Esophagus mucosa (tissue), 1 donor: Measurements from ENCODE around the gene RNASE2. TPM values are rescaled to one million over a fixed set of nuclear protein-coding genes. Genes with fewer than 3 reads are reported as not detected.
"Not testable (repeated sequence)": the region's sequence is repeated elsewhere in the genome, so short reads cannot be mapped to it uniquely, and the experiment has no call there.

Source experiments
- ATAC-seq: fragments of 200-7000 bp; cut with Tn5 transposase; one replicate; pipeline ENCODE4 v1.9.1; 2020
- total RNA-seq: library from RNA; stranded (reverse); gene quantifications from one replicate; pipeline ENCODE4 v1.2.4, GENCODE V29; 2023
- donor health status: DM: yes; HTN: yes; CAD: no.

The RNASE2 gene
- total RNA-seq: not detected

DNA sequence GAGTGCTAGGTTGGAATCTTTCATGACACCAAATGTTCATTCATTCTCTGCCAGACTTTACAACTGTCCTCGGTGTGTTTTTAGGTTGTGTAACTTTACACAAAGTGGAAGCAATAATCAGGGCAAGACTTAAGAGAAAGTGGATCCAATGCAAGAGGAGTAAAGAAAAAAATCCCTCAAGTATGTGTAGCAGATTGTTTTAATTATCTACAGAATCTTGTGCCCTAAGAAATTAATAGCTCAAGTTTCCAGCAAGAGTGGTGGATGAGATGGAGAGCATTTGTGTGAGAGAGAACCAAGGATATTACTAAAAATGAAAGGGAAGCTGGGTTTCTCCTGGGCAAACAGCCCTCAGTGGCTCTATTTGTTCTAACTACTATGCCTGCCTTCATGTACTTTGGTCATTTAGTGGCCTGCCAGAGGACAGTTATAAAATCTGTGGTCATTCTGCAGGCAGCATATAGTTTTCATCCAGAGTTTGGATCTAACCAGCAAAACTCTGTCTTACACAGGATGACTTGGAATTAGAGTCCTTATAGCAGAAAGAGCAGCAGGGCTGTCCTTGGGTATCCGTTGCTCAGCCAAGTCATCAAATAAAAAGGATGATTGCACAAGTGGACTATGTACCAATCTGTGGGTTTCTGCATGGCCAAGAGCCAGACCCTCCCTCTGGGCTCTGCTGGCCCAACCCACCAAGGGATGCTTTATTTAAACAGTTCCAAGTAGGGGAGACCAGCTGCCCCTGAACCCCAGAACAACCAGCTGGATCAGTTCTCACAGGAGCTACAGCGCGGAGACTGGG is at the start of gene RNASE2:
Gene RNASE2 (plus strand): TSS at position 752 of the 802 bp plus-strand sequence. CDS start 285 bp downstream, outside the sequence.
- not testable (repeated sequence) for ATAC-seq

DNA sequence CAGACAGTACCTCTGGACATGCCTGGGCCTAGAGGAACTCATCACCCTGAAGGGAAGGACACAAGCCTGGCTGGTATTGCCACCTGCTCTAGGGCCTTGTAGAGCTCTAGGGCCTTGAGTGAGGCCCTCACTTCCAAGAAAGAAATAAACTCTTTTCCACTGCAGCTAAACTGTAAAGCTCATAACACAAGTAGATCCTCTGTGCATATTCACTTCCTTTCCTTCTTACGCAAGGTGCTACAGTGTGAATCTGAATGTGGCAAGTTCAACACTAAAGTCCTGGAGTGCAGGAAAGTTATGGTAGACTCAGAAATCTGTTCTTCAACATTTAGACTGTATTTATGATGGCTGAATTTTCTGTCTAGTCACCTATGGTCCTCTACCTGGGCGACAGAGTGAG is 49.6 kb upstream of the RNASE2 start:
- no peak for ATAC-seq

DNA sequence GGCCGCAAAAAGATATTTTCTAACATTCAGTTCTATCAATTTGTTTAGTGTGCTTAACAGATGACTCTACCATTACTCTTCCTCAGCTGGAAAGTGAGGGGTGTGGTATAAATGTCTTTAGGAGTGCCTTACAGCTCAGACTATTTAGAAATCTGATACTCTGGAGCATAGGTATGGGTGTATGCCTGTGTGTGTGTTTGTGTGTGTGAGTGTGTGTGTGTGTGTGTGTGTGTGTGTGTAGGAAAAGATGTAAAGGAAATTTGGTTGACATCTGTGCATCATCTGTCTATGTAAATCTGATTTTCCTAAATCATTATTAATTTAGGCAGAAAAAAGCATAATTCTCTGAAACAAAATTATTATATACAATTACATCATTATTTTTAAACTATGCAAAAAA is 48.1 kb upstream of the RNASE2 start:
- no peak for ATAC-seq

DNA sequence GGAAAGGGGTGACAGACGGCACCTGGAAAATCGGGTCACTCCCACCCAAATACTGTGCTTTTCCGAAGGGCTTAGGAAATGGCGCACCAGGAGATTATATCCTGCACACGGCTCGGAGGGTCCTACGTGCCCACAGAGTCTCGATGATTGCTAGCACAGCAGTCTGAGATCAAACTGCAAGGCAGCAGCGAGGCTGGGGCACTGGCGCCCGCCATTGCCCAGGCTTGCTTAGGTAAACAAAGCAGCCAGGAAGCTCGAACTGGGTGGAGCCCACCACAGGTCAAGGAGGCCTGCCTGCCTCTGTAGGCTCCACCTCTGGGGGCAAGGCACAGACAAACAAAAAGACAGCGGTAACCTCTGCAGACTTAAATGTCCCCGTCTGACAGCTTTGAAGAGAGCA is 44.5 kb upstream of the RNASE2 start:
- not testable (repeated sequence) for ATAC-seq

DNA sequence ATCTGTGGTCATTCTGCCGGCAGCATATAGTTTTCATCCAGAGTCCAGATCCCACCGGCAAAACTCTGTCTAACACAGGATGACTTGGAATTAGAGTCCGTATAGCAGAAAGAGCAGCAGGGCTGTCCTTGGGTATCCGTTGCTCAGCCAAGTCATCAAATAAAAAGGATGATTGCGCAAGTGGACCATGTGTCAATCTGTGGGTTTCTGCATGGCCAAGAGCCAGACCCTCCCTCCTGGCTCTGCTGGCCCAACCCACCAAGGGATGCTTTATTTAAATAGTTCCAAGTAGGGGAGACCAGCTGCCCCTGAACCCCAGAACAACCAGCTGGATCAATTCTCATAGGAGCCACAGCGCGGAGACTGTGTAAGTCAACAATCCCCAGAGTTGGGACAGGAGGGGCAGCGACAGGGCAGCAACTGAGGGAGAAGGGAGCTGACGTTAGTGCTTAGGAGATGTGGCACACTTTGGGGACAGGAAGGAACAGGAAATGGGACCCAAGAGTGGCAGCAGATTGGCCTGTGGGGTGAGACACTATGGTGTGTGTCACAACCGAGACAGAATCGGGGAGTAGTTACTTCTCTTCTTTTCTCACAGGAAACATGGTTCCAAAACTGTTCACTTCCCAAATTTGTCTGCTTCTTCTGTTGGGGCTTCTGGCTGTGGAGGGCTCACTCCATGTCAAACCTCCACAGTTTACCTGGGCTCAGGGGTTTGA is 36.1 kb upstream of the RNASE2 start:
- ATAC-seq: not testable (repeated sequence)

DNA sequence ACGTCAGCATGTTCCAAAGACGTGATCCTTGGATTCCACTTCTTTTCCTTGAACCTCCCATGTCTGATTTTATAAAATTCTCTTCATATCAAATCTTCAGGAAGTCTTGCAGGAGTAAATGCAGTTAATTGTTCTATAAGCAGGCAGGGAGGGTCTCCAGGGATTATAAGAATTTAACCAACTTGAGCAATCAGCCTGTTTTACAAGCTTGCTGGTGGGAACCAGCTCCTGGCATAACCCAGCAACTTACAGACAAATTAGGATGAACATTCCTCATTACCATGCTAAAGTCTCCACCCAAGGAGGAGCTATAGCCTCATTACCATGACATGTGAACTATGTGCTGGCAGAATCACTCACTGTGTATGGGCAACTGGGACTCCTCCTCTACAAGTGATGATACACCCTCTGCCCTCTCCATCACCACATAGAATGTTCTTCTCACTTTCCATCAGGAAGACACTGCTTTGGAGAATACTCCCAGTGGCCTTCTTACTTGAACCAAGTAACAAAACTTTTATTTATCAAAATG is 31.5 kb upstream of the RNASE2 start:
- ATAC-seq: not testable (repeated sequence)

DNA sequence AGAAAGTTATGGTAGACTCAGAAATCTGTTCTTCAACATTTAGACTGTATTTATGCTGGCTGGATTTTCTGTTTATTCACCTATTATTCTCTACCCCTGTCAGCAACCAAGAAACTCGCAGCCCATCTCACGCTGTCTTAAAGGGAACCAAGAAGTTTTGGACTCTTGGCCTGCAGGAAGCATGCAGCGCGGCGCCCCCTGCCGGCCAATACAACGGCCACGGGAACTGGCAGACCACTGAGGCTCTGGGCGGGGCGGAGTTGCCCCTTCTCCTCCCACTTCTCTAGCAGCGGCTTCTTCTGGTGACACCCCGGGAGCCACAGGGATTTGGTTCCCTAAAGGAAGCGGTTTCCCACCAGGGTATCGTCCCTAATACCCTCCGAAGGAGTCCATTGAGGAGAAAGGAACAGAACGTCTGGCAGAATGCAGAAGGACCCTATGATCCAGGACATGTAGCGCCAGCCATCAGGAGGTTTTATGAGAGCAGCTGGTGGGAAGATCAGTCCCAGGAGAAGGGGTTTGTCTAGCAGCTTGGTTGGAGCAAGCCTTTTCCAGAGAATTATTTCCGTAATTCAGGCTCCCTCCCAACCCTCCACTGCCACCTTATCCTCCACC is 21.0 kb upstream of the RNASE2 start:
- ATAC-seq: no peak

DNA sequence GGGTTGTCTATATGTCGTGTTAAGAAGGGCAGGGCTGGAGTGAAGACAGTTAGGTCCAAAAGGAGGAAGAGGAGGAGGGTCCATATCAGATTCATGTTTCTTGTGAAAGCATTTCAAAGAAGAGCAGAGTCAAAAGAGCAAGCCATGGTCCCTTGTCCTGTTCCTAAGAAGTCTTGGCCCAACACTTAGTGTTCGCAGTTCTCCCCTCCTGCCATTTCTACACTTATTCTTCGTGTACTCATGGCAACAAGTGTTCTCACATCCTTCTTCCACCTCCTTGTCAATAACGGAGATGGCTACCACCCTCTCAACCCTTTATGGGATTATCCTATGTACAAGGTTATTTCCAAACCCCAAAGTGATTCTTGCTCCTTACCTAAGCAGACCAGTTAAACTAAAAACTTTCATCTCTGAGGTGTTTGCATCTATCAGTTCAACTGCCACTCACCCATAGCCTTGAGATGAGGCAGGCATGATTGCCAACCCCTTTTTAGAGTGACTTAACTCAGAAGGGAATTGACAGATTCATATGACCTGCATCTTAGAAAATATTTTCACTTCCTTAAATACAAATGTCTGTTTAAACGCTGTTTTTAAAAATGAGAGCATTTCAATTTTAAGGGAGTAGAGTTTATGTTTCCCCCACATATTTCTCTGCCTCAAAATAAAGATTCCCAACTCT is 19.8 kb upstream of the RNASE2 start:
- ATAC-seq: no peak

DNA sequence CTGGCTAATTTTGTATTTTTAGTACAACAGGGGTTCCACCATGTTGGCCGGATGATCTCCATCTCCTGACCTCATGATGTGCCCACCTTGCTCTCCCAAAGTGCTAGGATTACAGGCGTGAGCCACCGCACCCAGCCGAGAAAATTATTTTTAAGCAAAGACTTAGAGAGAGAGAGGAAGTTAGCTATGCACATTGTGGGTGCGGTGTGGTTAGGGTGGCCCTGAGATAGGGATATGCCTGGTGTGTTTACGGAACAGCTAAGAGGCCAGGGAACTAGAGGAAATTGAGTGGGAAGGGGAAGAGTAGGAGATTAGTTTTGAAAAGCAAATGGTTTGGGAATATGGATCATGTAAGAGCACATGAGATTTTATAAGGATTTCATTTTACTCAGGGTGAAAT is 10.1 kb upstream of the RNASE2 start:
- not testable (repeated sequence) for ATAC-seq

DNA sequence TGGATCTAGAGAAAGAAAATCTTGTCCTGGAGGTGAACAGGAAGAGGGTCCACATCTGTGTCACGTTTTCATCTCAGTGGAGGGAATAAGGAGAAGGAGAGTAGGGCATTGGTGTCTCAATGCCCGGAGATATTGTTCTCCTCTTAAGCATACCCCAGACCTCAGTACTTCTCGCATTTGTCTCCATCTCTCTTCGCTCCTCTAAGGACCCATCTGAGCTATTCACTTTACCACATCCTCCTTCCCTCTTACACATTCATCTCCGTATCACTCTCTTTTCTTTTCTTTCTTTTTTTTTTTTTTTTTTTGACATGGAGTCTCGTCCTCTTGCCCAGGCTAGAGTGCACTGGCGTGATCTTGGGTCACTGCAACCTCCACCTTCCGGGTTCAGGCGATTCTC is 8.6 kb upstream of the RNASE2 start:
- ATAC-seq: not testable (repeated sequence)

DNA sequence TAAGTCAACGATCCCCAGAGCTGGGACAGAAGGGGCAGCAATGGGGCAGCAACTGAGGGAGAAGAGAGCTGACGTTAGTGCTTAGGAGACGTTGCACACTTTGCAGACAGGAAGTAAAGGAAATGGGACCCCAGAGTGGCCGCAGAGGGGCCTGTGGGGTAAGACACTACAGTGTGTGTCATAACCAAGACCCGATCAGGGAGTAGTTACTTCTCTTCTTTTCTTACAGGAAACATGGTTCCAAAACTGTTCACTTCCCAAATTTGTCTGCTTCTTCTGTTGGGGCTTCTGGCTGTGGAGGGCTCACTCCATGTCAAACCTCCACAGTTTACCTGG is 219 bp downstream of the RNASE2 start:
- not testable (repeated sequence) for ATAC-seq

DNA sequence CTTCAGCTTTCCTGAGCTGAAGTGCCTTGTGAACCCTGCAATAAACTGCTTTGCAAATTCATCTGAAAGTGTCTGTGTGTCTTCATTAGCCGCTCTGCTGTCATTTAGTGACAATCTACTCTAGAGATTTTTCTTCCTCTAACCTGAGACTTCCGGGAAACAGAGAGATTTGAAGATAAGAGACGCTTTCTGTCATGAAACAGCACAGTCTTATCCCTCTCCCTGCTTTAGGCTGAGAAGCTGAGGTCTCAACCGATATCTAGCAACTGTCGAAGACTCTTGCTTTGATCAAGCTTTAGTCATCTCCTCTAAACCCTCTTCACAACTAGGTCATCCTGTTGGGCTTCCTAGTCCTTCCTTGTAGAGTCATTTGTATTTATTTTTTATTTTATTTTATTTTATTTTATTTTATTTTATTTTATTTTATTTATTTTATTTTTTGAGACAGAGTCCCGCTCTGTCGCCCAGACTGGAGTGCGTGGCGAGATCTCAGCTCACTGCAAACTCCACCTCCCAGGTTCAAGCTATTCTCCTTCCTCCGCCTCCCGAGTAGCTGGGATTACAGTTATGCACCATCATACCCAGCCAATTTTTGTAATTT is 1.2 kb downstream of the RNASE2 start:
- ATAC-seq: no peak

DNA sequence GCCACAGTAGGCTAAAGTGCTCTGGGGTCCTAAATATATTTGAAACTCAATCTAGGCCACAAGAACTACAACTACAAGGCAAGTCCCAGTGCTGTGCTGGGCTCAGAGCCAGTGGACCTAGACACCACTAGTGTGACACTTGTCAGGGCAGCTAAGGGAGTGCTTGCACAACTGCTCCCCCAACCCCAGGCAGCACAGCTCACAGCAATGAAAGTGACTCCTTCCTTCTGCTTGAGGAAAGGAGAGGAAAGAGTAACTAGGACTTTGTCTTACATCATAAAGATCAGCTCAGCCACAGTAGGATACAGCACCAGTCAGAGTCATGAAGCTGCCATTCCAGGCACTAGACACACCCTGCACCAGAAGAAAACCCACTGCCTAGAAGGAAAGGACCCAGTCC is 3.7 kb downstream of the RNASE2 start:
- ATAC-seq: not testable (repeated sequence)

DNA sequence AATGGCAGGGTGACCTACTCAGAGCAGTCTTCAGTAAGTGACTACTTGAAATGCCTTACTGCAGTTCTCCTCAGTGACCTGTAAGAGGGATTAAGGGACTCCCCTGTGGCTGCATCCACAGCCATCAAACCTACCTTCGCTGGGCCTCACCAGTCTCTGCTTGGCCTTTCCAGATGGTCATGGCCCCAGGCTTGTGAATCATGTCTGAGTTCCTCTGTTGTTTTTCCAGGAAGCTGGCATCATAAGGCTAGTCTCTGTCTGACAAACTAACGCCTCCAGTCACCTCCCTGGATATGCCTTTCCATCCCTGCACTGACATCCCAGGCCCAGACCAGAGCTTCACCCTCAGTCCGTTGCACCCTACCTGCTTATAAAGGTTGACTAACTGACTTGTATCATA is 14.0 kb downstream of the RNASE2 start:
- no peak for ATAC-seq

DNA sequence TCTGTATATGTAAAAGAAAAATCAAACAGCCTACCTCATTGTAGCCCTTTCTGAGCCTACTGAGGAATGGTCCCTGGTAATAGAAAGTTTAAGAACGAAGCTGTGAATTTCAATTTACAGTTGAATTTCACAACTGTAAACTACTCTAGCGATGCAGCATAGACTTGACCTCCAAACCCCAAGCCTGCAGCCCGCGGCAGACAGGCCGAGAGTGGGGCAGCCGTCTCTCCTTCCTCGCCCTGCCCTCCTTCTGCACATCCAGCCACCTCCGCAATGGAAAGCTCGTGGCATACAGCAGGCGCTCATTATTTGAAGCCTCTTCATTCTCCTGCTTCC is 15.3 kb downstream of the RNASE2 start:
- ATAC-seq: no peak

DNA sequence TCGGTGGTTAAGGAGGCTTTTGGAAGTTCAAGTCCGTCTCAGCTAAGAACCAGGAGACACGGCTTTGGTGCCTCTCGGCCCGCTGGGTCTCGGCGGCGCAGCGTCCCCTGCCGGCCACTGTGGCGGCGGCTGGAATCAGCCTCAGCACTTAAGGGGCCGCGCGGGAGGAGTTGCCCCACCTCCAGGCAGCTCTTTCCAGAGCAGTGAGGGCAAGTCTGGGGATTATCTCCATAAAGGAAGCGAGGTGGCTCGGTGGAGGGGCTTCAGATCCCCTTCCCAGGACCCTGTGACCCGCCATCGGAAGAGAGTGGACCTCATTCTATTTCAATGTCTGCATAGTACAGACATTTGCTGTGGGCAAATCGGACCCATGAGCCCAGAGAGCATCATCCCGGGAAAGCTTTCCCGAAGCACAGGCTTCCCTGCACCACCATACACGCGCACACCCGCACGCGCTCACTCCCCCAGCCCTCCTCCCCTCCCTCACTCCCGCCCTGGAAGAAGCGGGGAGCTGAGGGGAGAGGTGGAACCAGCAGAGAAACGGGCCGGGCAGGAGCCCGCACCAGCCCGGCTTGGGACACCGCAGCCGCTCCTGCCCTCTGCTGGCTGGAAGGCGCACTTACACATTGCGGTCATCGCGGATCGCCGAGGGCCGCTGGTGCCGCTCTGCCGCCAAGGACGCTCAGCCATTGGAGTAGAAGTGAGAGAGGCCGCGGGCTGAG is 15.9 kb downstream of the RNASE2 start:
- ATAC-seq: peak; percentile 94

DNA sequence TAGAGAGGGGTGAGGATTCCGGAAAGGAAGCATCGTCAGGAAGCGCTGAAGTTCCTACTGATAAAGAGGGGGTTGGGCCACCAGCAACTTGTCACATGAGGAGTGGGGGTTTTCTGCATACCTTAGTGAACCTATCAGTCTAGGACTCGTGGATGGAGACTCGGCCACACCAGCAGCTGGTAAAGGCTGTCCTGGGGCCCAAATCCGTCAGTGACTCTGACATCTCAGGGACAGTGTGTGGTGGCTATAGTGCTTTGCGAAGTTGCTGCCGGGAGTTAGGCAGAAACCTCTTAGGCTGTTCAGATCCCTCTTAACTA is 16.4 kb downstream of the RNASE2 start:
- no peak for ATAC-seq

DNA sequence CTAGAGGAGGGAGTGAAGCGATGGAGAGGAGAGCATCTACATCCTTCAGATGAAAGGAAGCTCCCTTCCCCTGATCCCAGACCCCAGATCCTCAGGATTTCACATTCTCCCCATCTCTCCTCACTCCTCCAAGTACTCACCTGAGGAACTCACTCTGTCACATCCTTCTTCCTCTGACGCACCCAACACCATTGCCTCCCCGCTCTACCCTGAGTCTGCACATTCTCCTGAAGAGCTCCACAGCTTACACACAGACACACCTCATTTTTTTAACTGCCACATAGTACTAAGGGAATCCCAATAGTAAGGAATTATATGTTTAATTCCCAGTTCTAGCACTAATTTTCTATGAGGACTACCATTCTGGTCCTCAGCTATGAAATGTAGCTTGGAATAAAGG is 18.2 kb downstream of the RNASE2 start:
- no peak for ATAC-seq

DNA sequence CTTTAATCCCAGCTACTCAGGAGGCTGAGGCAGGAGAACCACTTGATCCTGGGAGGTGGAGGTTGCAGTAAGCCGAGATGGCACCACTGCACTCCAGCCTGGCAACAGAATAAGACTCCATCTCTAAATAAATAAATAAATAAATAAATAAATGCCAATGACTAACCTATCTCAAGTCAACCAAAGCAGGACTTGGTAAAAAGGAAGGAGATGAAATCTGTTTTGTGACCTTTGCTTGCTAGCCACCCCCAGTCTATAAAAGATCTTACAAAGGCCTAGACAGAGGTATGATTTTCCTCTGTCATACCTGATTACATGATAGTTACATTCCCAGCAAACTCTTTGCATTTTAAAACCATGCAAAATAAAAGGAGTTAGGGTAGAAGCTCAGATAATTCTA is 21.0 kb downstream of the RNASE2 start:
- no peak for ATAC-seq

DNA sequence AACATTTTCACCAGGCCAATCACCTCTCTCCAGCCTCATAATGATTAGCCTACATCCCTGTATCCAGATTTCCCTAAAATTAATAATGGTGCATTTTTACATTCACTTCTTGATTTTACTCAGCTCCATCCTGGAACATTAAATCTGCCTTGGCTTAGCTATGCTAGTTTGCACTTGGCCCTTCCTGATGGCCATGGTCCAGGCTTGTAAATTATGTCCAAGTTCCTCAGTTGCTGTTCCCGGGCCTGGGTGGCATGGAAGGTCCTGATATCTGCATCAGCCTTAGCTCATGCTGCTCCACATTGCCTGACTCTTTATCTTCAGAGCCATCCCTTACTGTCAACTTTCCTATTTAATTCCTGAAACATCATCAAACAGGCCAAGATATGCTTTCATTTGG is 23.4 kb downstream of the RNASE2 start:
- no peak for ATAC-seq

DNA sequence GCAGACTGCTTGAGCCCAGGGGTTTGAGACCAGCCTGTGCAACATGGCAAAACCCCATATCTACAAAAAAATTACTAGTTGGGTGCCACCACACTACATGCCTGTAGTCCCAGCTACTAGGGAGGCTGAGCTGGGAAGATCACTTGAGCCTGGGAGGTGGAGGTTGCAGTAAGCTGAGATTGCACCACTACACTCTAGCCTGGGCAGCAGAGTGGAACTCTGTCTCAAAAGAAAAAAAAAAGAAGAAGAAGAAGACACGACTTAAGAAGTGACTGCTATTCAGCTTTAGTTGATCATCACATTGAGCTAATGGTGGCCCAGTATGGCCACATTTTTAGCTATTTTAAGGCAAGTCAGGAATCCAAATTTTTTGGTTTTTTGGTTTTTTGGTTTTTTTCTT is 25.6 kb downstream of the RNASE2 start:
- ATAC-seq: no peak
